Fibroblast of peridontal ligament (primary cell): ENCODE measurements around the gene IRS2.

Experiments used
- DNase-seq: peaks from one replicate; pipeline ENCODE4 v3.0.0-alpha.2; 2010; ENCODE audit errors: extremely low read depth

IRS2 gene

DNA sequence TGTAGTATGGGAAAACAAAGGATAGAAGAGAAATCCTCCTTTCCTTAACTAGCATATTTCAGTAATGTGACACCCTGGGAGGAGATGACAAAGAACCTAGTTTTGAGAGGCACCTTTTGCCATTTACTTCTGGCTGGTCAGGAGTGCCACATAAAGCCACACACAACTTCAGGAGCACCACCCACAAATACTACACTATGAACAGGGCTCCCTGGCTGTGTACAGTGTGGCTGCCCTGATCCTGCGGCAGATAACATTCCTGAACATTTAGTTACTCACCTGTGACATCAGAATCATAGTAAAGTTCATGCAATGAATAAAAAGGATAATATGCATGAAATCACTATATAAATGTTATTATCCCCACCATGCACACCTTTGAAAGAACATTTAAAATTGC lies 17.4 kb upstream of the IRS2 start:
- no peak for DNase-seq

DNA sequence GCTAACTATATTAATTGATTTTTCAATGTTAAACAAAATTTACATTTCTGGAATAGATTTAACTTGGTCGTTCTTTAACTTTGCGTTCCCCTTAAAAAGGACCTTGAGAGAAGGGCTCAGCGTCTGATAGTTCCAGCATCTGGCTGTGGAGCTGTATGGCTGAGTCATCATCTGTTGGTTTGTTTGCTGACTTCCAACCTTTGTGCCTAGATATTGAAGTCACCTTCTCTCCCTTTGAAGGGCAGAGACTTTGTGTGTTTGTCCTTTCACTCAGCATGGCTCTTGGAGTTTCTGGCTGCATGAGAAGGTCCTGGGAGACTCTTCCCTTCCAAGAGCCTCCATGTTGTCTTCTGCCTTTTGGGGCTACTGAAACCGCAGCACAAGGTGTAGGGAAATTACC lies 16.6 kb upstream of the IRS2 start:
- no peak for DNase-seq

DNA sequence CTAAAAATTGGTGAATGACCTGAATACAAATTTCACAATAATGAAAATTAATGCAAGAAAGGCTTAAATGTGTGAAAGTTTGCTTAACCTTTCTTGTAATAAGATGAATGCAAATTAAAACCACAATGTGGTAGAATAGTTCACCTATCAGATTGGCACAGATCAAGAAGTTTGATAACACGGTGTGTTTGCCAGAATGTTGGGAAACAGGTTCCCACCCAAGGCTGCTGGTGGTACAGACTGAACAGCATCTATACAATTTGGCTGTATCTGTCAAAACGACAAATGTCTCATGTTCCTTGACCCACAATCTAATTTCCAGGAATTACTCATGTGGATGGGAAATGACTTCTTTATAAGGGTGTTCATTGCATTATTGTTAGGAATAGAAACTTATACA lies 8.6 kb upstream of the IRS2 start:
- no peak for DNase-seq

DNA sequence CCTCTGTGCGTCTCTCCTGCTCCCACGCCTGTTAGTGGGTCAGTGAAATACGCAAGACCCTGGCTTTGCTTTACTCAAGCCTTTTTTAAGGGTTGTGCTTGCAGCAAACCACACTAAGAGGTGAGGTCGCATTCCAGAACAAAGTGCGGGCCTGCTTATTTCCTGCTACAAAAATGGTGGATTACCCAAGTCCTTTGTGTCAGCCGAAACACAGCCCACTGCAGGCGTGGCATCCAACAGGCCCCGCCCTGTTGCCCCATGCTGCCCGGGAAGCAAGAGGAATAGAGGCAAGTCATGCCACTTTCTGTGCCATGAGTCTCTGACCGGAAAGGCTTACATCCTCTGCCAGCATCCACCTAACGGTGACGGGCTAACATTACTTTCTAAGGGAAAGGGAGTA lies 7.7 kb upstream of the IRS2 start:
- DNase-seq = no peak

DNA sequence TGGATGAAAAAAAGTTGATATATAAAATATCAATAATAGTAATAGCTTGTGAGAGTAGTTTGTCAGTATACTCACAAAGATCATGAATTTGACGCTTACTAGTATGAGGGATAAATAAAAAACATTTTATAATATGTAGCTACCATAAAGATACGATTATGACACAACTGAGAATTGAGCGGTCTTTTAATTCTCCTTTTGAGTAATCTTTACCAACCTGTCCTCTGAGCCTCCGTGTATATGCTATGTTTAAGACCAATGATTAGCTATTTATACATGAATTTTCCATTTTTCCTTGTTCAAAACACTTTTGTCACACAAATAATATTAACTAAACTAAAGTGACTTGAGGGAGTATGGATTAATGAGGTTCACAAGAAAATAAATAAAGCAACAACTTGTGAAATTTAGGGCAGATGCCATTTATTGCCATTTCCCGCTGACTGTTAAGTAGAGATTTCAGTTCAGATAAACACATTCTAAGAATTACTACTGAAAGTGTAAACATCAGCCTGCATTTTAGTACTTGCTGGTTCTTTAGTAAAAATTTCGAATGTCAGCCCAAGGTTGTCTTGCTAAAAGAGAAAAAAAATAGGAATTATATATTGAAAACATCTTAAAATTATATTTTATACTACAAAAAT lies 6.2 kb upstream of the IRS2 start:
- DNase-seq = no peak

DNA sequence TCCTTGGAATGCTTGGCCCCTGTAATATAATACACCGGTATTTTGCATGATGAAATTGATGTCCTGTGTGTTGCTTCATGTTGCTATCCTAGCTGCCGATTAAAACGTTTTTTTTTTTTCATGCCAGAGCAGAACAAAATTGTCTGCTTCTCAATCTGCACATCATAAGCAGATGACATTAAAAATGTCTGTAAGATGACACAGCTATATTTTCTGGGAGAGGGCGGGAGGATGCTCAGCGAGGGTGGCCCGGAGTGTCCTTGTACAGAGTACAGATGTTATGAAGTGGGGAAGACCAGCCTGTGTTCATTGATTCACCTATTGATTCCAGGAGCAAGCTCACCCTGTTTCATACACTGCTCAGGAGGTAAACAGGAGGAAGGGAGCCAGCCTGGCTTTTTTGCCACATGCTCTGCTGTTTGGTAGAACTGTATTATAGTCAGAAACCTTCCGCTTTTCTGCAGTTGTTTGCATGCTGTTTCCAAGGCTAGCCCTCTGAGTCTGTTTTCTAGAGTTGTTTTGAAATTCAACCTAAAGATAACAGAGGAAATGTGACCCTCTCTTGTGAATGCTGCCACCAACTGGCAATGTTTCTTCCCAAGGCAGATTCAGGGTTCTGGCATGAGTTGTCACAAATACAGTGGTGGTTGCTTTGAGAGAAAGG lies 4.7 kb upstream of the IRS2 start:
- DNase-seq = peak; percentile 57

DNA sequence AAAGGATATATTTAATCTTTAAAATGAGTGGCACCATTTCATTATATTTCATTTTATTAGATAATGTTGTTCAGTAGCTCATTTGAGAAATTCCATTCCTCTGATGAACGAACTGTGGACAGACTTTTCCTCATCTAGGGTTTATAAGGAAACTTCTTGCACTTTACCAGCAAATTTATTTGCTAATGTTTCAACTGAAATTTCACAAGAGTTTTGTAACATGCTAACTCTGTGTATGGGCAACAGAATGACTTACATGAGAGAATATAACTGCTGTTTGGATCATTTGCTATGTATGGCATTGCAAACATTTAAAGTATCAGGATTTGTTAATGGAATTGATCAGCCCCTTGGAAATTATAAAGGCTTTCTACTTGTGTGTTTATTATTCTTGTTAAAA lies 3.7 kb upstream of the IRS2 start:
- no peak for DNase-seq

DNA sequence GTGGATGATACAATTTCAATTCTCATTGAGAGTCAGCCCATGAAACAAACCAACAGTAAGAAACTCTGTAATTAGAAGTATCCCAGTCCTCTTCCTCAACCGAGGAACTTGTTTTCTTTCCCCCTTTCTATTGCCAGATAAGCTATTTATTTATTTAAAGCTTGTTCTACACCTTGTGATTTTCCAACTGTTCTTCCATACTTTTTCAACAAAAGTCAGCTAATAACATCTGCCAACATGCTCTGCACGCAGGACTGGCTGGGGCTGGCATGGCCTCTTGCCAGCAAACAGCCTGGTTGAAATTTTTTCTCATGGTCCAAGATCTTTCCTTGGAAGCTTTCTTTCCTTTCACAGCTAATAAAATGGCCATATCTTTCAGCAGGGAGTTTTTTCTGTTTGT lies 2.9 kb upstream of the IRS2 start:
- DNase-seq = no peak

DNA sequence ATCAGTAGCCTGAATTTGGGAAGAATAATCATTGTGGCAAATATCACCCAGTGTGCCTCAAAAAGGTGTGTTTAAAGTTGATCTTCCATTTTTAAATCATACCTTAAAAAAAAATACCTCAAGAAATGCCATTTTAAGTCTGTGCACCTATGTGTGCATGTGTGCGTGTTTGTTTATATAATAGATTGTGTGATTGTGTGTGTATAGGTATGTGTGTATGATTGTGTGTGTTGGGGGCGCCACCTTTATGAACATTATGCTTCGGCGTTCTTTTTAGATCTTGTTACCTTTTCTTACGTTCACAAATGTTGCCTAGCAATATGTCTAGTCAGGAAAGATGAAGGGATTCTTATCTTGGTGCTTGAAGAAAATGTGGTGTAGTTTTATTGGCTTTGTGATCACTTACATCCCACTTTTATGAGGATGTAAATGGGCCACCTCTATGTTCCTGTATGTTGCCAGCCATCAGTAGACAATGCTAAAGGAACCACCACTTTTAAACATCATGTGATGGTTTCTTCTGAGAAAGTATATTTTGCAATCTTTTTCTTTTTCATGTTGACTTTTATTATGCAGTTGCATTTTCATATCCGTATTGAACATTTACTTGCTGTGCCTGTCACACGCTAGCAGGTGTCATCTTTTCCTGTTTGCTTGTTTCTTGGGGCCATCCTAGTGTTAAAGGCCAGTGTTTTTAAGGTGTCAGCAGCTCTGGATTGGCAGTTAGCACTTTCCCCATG lies 2.2 kb upstream of the IRS2 start:
- no peak for DNase-seq

DNA sequence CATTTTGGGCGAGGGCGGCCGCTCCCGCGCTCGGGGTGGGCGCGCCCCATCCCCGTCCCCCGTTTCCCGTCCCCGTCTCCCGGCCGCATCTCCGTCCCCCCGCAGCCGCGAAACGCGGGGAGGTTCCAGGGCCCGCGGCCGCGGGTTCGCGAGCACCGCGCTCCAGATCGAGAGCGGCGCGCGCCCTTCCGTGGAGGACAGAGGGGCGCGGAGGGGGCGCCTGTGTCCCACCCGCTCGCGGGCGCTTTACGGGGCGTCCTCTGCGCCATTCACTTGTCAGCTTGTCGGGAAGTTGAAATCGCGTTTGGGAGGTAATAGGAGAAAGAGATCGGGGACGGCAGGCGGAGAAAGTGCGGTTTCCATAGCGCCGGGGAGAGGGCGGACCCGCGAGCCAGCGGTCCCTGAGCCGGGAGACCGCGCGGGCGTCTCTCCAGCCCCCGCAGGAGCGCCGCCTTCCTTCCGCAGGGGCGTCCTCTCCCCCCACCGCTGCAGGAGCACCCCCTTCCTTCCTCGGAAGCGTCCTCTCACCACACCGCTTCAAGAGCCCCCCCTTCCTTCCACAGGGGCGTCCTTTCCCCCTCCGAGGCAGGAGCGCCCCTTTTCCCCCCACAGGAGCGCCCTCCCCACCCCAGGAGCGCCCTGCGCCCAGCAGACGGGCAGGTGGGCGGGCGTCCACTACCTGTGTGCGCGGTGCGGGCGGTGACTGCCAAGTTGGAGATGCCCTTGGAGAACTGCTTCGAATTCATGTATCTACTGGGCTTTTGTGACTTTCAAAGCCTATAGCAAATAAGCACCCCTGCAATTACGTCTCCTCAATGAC lies 962 bp upstream of the IRS2 start:
- DNase-seq = no peak

DNA sequence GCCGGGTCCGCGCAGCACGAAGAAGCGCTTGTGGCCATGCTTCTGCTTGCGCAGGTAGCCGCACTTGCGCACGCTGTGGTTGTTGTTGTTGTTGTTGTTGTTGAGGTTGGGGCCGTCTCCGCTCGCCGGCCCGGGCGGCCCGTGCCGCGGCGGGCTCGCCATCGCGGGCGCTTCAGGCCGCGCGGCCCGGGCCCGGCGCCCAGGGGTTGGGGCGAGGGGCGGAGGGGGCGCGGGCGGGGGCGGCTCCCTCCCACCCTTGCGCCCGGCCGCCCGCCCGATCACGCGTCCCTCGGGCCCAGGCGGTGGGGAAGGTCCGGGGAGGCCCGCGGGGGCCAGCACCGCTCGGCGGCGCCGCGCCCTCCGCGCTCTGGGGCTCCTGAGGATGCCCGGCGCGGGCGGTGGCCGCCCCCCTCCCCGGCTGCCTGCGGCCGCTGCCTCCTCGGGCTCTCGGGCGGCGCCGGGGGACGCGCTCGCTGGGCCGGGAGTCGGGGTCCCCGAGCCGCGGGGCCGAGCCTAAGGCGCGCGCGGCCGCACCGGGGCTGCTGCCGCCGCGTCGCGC lies 412 bp downstream of the IRS2 start:
- no peak for DNase-seq

DNA sequence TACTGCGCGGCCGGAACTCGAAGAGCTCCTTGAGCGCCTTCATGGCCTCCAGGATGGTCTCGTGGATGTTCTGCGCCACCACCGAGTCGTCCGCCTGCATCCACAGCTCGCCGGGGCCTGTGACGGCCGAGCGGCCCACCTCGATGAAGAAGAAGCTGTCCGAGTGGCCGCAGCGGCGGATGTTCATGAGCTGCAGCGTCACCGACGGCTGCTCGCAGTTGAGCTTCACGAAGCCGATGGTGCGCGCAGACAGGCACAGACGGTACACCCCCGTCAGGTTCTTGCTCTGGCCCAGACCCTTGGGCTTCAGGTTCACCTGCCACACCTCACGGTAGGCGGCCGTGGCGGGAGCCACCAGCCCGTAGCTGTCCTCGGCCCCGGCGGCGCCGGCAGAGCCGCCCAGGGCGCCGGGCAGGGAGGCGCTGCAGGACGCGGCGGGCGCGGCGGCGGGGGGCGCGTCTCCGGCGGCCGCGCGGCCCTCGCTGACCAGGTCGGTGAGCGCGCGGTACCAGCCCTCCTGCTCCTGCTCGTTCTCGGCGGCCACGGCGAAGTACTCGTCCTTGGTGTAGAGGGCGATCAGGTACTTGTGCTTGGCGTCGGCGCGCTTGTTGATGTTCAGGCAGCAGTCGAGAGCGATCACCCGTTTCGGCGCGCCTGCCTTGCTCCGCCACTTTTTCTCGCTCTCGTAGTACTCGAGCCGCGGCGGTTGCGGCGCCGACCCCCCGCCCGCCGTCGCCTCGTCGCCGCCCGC lies 1.1 kb downstream of the IRS2 start:
- DNase-seq = peak; percentile 52

DNA sequence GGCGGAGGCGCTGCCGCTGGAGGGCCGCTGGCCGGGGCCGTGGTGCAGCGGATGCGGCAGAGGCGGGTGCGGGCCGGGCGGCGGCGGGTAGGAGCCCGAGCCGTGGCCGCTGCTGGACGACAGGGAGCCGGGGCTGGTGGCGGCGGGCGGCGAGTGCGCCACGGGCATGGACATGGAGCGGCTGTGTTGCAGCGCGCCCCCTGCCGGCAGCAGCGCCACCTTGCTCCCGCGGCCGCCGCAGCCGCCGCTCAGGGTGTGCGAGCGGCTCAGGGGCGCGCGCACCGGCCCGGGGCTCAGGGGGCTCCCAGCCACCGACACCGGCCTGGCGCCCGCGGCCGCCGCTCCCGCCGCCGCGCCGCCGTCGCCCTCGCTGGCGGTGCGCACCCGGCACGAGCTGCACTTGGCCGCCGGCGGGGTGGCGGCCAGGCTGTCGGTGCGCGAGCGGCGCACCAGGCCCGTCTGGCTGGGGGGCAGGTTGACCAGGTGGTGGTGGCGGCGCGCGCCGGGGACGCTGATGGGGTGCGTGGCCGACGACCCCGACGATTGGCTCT lies 1.7 kb downstream of the IRS2 start:
- DNase-seq = peak; percentile 61

DNA sequence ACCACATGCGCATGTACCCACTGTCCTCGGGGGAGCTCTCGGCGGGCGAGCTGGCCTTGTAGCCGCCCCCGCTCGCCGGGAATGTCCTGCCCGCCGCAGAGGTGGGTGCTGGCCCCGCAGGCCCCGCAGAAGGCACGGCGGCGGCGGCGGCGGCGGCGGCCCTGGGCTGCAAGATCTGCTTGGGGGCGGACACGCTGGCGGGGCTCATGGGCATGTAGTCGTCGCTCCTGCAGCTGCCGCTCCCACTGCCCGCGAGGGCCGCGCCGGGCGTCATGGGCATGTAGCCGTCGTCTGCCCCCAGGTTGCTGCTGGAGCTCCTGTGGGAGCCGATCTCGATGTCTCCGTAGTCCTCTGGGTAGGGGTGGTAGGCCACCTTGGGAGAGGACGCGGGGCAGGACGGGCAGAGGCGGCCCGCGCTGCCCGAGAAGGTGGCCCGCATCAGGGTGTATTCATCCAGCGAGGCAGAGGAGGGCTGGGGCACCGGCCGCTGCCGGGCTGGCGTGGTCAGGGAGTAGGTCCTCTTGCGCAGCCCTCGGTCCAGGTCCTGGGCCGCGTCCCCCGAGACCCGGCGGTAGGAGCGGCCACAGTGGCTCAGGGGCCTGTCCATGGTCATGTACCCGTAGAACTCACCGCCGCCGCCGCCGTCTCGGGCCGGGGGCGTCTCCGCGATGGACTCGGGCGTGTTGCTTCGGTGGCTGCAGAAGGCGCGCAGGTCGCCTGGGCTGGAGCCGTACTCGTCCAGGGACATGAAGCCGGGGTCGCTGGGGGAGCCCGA lies 2.4 kb downstream of the IRS2 start:
- no peak for DNase-seq

DNA sequence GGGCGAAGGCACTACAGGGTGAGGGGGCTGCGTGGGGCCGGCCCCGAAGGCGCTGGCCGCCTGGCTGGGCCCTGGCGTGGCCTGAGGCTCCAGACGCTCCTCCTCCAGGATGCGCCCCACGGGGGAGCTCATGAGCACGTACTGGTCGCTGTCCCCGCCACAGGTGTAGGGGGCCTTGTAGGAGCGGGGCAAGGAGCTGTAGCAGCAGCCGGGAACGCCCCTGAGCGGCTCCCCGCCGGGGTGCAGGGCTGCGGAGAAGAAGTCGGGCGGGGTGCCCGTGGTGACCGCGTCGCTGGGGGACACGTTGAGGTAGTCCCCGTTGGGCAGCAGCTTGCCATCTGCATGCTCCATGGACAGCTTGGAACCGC lies 3.0 kb downstream of the IRS2 start:
- DNase-seq = no peak

DNA sequence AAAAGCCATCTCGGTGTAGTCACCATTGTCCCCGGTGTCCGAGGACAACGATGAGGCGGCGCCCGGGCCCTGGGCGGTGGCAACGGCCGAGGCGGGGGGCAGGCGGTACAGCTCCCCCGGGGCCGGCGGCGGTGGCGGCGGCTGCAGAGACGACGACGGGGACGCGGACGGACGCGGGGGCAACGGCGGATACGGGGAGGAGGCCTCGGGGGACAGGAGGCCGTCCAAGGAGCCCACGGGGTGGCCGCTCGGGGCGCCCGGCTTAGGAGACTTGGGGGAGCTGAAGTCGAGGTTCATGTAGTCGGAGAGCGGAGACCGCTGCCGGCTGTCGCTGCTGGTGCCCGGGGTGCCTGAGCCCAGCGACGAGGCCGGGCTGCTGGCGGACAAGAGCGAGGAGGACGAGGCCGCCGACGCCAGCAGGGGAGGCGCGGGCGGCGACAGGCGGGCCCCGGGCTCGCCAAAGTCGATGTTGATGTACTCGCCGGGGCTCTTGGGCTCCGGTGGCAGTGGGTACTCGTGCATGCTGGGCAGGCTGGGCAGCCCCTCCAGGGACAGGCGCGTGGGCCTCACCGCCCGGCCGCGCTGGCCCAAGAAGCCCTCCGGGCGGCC lies 3.5 kb downstream of the IRS2 start:
- DNase-seq = no peak

DNA sequence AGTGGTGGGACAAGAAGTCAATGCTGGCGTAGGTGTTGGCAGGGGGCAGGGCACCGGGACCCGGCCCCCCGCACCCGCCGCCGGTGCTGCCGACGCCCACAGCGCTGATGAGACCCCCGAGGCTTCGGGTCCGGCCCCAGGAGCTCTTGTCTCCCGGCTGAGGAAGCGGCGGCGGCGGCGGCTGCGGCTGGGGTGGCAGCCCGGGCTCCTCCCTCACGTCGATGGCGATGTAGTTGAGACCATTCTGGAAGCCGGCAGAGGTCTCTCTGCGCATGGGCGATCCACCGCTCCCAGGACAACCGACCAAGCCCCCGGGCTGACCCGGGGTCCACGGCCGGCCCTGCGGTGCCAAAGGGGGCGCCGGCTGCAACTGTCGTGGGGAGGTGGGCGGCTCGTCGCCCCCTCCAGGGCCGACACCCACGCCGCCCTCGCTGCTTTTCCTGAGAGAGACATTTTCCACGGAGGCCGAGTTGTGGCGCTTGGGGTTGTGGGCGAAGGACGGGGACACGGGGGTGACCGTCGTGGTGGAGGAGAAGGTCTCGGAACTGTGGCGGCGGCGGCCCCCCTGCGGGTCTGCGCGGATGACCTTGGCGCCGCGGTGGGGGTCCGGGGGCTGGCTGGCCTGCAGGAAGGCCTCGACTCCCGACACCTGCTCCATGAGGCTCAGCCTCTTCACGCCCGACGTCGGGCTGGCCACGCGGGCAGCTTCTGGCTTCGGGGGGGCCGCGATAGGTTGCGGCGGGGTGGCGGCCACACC lies 4.1 kb downstream of the IRS2 start:
- DNase-seq = no peak

DNA sequence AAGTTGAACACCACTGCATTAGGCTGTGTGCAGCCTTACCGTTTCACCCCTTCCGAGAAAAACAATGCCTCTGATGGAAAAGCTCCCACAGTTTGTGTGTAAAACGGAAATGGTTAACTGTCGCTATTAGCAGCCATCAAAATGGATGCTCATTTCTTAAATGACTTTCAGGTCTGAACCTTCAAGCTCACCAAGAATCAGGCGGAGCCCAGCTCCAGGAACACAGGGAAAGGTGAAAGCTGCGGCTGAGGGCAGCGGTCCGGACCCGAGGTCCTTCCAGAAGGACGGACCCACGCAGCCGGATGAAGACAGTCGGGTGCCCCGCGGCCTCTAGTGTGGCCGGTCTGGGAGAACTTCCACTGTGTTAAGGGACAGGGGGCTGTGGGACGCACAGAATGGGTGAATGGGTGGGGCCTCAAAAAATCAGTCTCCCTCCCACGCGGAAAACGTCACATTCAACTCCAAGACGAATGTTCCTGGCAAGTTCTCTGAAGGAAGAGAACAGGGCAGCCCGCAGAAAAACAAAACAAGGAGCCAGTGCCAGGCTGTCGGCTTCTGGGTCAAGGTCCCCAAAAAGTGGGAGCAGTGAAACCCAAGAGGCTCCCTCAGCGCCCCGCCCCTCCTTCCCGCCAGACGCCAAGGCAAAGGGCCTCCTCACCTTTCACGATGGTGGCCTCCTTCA lies 4.9 kb downstream of the IRS2 start:
- no peak for DNase-seq
